Frontal cortex (tissue), 4 donors: Measurements from ENCODE around the gene SLC11A1. TPM values are rescaled to one million over a fixed set of nuclear protein-coding genes. Genes with fewer than 3 reads are reported as not detected.

Experiments used
- DNase-seq, 2 donors: peaks; one replicate each; pipeline ENCODE4 v3.0.0; 2012; ENCODE audit warnings: low spot score in 2 of 2
- FAIRE-seq: peaks from 2 replicates; lab custom pipeline; 2012; peaks lifted over from hg19 to GRCh38; lab: Jason Lieb, UNC
- total RNA-seq: library from RNA; depleted of rRNA; stranded (reverse); fragments of >200 nt; gene quantifications from one replicate; pipeline ENCODE4 v1.2.3, GENCODE V29; 2014
- donor health status: control.
- donor health status: control.
- donor health status: control.

SLC11A1 gene
- total RNA-seq, 1 donor from 2014 or later: 0.82 TPM

- FAIRE-seq: no peak
- no peak for DNase-seq
Measured at GRCh38 chr2:218364196-218364595, 17.9 kb upstream of the SLC11A1 start.

GRCh38 chr2:218366621-218367414, 15.3 kb upstream of the SLC11A1 start:
- DNase-seq: no peak
- no peak for FAIRE-seq

DNA sequence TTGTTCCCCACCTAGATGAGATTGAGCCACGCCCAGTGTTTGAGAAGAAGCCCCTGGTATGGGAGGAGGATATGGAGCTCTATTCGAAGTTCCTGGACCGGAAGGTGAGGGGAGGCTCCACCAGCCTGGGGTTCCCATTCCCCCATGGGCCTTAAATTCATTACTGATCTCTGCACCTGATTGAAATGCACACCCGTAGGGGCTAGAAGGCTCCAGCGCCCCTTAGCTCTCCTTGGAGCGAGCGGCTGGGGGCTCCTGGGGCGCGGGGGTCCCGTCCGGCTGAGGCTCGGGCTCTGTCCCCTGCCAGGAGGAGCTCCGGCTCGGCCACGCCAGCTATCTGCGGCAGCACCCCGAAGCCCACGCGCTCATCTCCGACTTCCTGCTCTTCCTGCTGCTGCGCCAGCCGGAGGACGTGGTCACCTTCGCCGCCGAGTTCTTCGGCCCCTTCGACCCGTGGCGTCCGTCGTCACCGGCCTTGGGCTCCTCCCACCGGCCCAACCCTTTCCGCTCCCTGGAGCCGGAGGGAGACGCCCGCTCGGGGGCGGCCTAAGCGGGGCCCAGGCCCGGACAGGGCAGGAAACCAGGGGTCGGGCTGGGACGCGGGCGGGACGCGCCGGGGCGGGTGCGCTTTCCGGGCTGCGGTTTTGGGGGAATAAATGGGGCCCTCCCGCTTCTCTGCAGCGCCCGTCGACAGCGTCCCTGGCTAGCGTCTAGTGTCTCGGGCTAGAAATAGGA, 14.5 kb upstream of the SLC11A1 start:
- peak; percentile 71 to 87 for DNase-seq
- no peak for FAIRE-seq

DNA sequence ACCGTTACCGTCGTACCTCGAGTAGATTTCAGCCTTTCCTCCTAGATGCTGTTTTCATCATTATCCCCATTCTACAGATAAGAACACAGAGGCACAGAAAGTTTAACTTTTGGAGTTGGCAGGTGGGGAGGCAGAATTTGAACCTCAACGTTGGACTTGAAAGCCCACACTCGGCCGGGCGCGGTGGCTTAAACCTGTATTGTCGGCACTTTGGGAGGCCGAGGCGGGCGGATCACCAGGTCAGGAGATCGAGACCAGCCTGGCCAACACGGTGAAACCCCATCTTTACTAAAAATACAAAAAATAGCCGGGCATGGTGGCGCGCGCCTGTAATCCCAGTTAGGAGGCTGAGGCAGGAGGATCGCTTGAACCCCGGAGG, 13.9 kb upstream of the SLC11A1 start:
- FAIRE-seq (no peak), DNase-seq (no peak)

DNA sequence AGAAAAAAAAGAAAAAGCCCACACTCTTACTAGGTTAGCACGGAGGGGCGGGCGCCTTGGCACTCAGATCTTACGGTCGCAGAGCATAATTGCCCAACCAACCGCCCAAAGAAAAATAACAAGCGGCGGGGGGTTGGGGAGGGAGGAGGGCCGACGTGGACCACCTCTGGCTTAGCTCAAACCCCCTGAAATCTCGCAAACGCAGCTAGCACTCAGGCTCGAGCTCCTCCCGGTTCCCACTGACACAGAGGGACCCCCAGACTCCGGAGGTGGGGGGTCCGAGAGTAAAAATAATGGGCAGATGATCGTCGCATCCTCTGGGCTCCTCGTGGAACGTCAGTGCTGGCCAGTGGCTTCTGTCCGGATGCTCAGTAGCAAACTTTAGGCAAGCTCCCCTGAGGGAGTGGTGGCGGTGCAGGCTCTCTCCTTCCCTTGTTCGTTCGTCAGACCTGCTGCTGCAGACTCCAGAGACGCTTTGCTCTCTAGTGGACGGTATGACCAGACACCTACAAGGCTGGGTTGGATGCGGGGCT, 13.4 kb upstream of the SLC11A1 start:
- DNase-seq: no peak
- no peak for FAIRE-seq

GRCh38 chr2:218369330-218369729, 12.7 kb upstream of the SLC11A1 start:
- FAIRE-seq: no peak
- DNase-seq: no peak

- DNase-seq (no peak), FAIRE-seq (no peak)
Measured at GRCh38 chr2:218370410-218371063, 11.5 kb upstream of the SLC11A1 start.

- no peak for DNase-seq
- FAIRE-seq: no peak
Measured at GRCh38 chr2:218371983-218372350, 10.1 kb upstream of the SLC11A1 start.

DNA sequence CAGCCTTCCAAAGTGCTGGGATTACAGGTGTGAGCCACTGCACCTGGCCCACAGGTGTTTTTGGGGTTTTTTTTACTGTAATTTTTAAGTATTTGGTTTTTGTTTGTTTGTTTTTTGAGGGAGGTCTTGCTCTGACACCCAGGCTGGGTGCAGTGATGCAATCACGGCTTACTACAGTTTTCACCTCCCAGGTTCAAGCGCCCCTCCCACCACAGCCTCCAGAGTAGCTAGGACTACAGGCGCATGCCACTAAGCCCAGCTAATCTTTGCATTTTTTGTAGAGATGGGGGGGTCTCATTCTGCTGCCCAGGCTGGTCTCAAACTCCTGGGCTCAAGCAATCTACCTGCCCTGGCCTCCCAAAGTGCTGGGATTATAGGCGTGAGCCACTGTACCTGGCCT, 7.3 kb upstream of the SLC11A1 start:
- DNase-seq (no peak), FAIRE-seq (no peak)

DNA sequence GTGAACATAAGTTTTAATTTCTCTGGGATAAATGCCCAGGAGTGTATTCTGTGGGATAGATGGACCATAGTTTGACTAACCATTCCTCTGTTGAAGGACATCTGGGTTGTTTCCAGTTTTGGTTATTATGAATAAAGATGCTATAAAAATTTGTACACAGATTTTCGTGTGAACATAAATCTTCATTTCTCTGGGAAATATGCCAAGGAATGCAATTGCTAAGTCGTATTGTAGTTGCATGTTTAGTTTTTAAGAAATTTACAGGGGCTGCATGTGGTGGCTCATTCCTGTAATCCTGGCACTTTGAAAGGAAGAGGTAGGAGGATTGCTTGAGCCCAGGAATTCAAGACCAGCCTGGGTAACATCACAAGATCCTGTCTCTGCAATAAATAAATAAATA, 6.9 kb upstream of the SLC11A1 start:
- DNase-seq: no peak
- no peak for FAIRE-seq

- FAIRE-seq: no peak
- no peak for DNase-seq
Measured at GRCh38 chr2:218378053-218378452, 4.0 kb upstream of the SLC11A1 start.

DNA sequence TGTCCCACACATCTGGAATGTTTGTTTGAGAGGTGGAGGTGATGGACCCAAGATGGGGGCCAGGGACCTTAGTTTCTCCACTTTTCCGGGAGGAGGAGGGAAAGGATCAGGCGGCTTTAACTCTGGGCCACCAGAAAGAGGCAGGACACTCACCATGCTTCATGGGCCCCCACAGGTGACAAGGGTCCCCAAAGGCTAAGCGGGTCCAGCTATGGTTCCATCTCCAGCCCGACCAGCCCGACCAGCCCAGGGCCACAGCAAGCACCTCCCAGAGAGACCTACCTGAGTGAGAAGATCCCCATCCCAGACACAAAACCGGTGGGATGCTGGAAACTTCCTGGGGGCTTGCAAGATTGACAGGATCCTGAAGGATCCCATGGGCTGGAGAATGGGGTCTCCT, 712 bp downstream of the SLC11A1 start:
- FAIRE-seq: no peak
- no peak for DNase-seq

DNA sequence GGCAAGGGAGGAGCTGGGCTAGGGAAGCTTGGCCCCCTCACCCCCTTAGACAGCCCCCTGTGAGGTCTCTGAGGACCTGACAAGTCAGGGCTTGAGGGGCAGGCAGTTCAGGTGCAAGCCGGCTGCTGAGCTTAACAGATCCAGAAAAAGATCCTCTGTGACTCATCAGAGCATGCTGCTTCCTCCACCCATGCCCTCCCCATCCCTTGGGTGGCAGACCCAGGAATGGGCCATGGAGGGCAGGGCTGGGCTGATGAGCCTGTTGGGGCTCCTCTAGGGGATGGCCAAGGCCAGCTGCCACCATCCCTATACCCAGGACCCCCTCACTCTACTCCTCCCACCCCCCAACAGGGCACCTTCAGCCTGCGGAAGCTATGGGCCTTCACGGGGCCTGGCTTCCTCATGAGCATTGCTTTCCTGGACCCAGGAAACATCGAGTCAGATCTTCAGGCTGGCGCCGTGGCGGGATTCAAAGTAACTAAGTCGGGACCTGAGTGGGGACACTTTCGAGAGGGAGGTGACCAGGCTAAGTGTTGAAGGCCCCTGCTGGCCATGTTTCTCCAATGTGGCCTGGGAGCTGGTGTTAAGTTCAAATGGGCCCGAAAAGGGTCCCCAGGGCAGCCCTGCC, 1.9 kb downstream of the SLC11A1 start:
- DNase-seq: no peak
- FAIRE-seq: no peak

DNA sequence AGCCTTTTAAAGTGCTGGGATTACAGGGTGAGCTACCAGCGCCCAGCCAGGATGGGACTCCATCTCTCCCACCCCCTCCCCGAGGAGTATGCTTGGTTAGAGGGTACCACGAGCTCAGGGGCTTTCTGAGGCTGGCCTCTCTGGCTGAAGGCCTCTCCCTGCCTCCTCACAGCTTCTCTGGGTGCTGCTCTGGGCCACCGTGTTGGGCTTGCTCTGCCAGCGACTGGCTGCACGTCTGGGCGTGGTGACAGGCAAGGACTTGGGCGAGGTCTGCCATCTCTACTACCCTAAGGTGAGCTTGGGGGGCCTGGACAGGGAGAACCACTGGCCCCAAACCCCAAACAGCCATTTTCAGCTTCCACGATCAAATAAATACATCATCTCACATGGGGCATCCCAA, 2.9 kb downstream of the SLC11A1 start:
- FAIRE-seq (no peak), DNase-seq (no peak)

DNA sequence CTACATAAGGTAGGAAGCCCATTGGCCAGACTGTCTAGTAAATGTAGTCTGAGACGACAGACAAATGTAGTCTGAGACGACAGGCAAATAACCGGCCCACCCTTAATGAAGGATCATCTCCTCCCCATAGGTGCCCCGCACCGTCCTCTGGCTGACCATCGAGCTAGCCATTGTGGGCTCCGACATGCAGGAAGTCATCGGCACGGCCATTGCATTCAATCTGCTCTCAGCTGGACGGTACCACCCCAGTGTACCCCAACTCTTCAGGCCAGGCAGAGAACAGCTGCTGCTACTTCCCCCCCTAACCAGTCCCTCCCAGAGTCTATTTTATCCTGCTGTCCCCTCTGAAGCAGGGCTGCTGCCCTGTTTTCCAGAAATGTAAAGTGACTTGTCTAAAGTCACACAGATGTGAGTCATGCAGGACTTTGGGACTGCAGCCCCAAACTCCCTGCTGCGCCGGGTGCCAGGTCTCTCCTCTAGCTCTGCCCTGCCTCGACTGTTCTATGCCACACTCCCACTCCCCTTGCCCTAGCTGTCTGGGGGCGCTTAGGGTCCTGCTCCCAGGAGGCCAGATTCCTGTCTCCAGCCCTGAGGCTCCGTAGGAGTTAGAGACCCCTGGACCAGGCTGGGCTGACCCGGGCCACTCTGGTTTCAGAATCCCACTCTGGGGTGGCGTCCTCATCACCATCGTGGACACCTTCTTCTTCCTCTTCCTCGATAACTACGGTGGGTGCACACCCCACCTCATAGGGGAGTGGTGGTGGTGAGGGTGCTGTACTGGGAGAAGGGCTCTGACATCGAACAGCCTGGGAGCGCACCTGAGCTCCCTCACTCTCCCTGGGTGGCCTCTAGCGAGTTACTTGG, 4.7 kb downstream of the SLC11A1 start:
- DNase-seq (no peak), FAIRE-seq (no peak)

DNA sequence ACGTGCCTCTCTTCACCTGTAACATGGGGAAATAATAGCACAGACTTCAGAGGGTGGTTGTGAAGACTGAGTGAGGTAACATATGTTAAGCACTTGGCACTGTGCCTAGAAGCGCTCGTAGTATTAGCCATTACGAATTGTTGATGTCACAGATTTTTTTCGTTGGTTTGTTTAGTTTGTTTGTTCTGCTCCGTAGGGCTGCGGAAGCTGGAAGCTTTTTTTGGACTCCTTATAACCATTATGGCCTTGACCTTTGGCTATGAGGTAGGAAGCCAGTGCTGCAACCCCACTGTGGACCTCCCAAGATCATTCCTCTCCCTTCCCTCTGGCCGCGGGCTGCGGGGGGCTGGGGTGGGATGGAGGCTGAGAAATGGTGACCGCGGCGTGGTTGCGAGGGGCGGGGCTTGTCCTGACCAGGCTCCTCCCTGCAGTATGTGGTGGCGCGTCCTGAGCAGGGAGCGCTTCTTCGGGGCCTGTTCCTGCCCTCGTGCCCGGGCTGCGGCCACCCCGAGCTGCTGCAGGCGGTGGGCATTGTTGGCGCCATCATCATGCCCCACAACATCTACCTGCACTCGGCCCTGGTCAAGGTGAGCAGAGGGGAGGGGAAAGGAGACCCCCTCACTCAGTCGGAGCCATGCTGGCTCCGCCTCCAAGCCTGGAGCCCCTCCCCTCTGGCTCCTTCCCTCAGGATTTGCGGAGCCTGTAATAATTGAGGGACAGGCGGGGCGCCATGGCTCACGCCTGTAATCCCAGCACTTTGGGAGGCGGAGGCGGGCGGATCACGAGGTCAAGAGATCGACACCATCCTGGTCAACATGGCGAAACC, 5.5 kb downstream of the SLC11A1 start:
- FAIRE-seq (no peak), DNase-seq (peak in 1 of 2 donors; percentile 60)

DNA sequence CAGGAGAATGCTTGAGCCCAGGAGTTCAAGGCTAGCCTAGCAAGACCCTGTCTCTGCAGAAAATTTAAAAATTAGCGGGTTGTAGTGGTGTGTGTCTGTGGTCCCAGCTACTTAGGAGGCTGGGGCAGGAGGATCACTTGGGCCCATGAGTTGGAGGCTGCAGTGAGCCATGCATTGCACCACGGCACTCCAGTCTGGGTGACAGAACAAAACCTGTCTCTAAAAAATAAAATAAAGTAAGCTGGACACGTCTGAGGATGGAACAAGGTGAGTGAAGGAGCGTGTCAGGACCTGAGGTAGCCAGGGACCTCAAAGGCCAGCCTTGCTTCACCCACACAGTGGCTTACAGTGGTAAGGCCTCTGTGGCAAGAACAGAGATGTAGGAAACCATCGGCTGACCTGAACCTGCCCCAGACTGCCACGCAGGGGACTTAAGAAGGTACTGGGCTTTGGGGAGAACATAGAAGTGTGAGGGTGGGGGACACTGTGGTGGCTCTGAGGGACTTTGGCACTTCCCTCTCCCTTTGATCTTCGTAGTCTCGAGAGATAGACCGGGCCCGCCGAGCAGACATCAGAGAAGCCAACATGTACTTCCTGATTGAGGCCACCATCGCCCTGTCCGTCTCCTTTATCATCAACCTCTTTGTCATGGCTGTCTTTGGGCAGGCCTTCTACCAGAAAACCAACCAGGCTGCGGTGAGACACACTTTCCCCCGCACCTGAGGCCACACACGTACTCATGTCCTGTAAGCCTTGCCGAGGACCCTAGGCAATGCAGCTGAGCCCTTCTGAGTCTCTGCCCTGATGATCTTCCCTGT, 7.5 kb downstream of the SLC11A1 start:
- no peak for DNase-seq

GRCh38 chr2:218391202-218391601, 9.1 kb downstream of the SLC11A1 start:
- FAIRE-seq: no peak

More for the DNA sequence above, 7.5 kb downstream of the SLC11A1 start:
- FAIRE-seq: no peak

More at GRCh38 chr2:218391202-218391601, 9.1 kb downstream of the SLC11A1 start:
- no peak for DNase-seq
